Measurements from ENCODE around the gene BAG5. TPM values are rescaled to one million over a fixed set of nuclear protein-coding genes. Genes with fewer than 3 reads are reported as not detected.

BAG5 gene
- total and polyA plus RNA-seq, 2 donors (not counting 1 experiment from before 2014, with no cell fraction given), result 7.4 to 31.6 TPM

DNA sequence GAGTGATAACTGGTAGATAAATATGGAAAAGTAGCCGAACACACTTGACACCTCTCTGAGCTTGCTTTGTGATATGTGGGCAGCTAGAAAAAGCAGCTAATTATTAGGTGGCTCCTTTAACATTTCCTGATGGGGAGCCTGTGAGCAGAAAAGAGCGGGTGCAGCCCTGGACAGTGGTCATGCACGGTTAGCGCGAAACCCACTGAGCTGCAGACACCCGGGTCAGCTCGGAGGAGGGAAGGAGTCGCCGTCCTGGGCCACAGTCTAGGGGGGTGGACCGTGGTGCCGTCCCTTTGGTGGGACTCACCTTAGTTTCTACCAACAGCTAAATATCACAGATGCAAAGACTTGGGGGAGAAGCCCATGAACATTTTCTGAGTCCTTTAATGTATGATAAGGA is 7.0 kb upstream of the BAG5 start:
- peaks cover 56% of the 10 kb centered on the region for H4K20me1 ChIP-seq (ENCODE audit: control insufficient read depth, insufficient read depth, low read length, poor library complexity, severe bottlenecking)
- H2AFZ ChIP-seq (ENCODE audit: insufficient read depth, low read depth, low read length, poor library complexity, severe bottlenecking), result no peak overlapping the region
- 86% methylated on average over 8 of the region's 11 CpGs for WGBS (ENCODE audit: insufficient coverage)
- H3K4me1 Mint-ChIP-seq, result peaks cover 17% of the 10 kb centered on the region
- H3K27me3 Mint-ChIP-seq, result no peaks in the 10 kb centered on the region
- TF ChIP-seq, protein P1, sequence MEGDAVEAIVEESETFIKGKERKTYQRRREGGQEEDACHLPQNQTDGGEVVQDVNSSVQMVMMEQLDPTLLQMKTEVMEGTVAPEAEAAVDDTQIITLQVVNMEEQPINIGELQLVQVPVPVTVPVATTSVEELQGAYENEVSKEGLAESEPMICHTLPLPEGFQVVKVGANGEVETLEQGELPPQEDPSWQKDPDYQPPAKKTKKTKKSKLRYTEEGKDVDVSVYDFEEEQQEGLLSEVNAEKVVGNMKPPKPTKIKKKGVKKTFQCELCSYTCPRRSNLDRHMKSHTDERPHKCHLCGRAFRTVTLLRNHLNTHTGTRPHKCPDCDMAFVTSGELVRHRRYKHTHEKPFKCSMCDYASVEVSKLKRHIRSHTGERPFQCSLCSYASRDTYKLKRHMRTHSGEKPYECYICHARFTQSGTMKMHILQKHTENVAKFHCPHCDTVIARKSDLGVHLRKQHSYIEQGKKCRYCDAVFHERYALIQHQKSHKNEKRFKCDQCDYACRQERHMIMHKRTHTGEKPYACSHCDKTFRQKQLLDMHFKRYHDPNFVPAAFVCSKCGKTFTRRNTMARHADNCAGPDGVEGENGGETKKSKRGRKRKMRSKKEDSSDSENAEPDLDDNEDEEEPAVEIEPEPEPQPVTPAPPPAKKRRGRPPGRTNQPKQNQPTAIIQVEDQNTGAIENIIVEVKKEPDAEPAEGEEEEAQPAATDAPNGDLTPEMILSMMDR (IDR thresholded peaks at IDR 0.05), result no peak
- no peak for TF ChIP-seq EZH2 (IDR thresholded peaks at IDR 0.05; ENCODE audit: borderline replicate concordance, insufficient read depth, low read depth, low read length, poor library complexity, severe bottlenecking)
- peaks cover 4 to 26% of the 10 kb centered on the region in 2 experiments for H3K36me3 ChIP-seq (replicated peaks in 1 of 2; ENCODE audit: control extremely low read depth in 1 of 2, control insufficient read depth in 1 of 2, extremely low read depth in 1 of 2, insufficient read depth in 2 of 2, low read length in 1 of 2)
- H3K27ac ChIP-seq (ENCODE audit: low read length in 2 of 2), result no peak overlapping the region
- no peaks in the 10 kb centered on the region for H3K9me3 Mint-ChIP-seq (ENCODE audit: insufficient read depth)
- H3K9me3 ChIP-seq (ENCODE audit: control extremely low read depth in 1 of 3, control insufficient read depth in 2 of 3, insufficient read depth in 1 of 3, low read length in 2 of 3), result no peaks in the 10 kb centered on the region
- H3K27ac Mint-ChIP-seq, result no peak overlapping the region
- no peak overlapping the region for H3K4me3 ChIP-seq (ENCODE audit: control extremely low read depth in 1 of 5, extremely low read depth in 1 of 5, insufficient read depth in 1 of 5, low read depth in 2 of 5, low read length in 4 of 5)
- ChIA-PET CTCF (interaction anchor here (0.7 to 1.2 kb wide), 3 partner anchors 103 to 239 kb away, joined by 3 to 4 read pairs (median 4); no protein-coding TSS in a partner anchor), POLR2A (no interaction called here)
- DNase-seq, result no peak
- peaks cover 64% of the 10 kb centered on the region for H3K79me2 ChIP-seq (ENCODE audit: control insufficient read depth, insufficient read depth, low read length)
- no peak for ATAC-seq (ENCODE audit: low read depth)
- no peaks in the 10 kb centered on the region for H3K27me3 ChIP-seq (replicated peaks in 1 of 4; ENCODE audit: control extremely low read depth in 1 of 4, control insufficient read depth in 3 of 4, insufficient read depth in 4 of 4, low read length in 3 of 4)
- no peak overlapping the region for H3K4me2 ChIP-seq (replicated peaks; ENCODE audit: low read depth, low read length, poor library complexity, severe bottlenecking)
- H3K4me3 Mint-ChIP-seq, result no peak overlapping the region
- intact Hi-C loops (cut with micrococcal nuclease), result loop anchor here (10.0 kb wide), 1 partner anchor 235 kb away; the partner anchor contains the start of gene EIF5
- H3K4me1 ChIP-seq (ENCODE audit: control insufficient read depth in 2 of 2, insufficient read depth in 2 of 2, low read length in 2 of 2), result peaks cover 0 to 2% of the 10 kb centered on the region in 2 donors
- no peak overlapping the region for H3K9ac ChIP-seq (ENCODE audit: low read length)

- H3K9me3 ChIP-seq (ENCODE audit: control extremely low read depth in 1 of 3, control insufficient read depth in 2 of 3, insufficient read depth in 1 of 3, low read length in 2 of 3), result no peaks in the 10 kb centered on the region
- H3K27me3 Mint-ChIP-seq, result no peaks in the 10 kb centered on the region
- ATAC-seq (ENCODE audit: low read depth) (no peak), DNase-seq (no peak)
- WGBS (ENCODE audit: insufficient coverage), result 100% methylated on average over 5 of the region's 8 CpGs
- H3K27me3 ChIP-seq (replicated peaks in 1 of 4; ENCODE audit: control extremely low read depth in 1 of 4, control insufficient read depth in 3 of 4, insufficient read depth in 4 of 4, low read length in 3 of 4), result no peaks in the 10 kb centered on the region
- H3K4me3 Mint-ChIP-seq, result no peak overlapping the region
- ChIA-PET POLR2A (no interaction called here), CTCF (interaction anchor here (0.7 to 1.5 kb wide), 4 partner anchors 103 to 239 kb away, joined by 3 to 4 read pairs (median 4); no protein-coding TSS in a partner anchor)
- H3K4me1 Mint-ChIP-seq, result peaks cover 20% of the 10 kb centered on the region
- H3K36me3 ChIP-seq (replicated peaks in 1 of 2; ENCODE audit: control extremely low read depth in 1 of 2, control insufficient read depth in 1 of 2, extremely low read depth in 1 of 2, insufficient read depth in 2 of 2, low read length in 1 of 2), result peaks cover 2 to 21% of the 10 kb centered on the region in 2 experiments
- H3K9ac ChIP-seq (ENCODE audit: low read length), result no peak overlapping the region
- no peaks in the 10 kb centered on the region for H3K9me3 Mint-ChIP-seq (ENCODE audit: insufficient read depth)
- H3K4me3 ChIP-seq (ENCODE audit: control extremely low read depth in 1 of 5, extremely low read depth in 1 of 5, insufficient read depth in 1 of 5, low read depth in 2 of 5, low read length in 4 of 5), result no peak overlapping the region
- H3K4me2 ChIP-seq (replicated peaks; ENCODE audit: low read depth, low read length, poor library complexity, severe bottlenecking), result no peak overlapping the region
- H3K79me2 ChIP-seq (ENCODE audit: control insufficient read depth, insufficient read depth, low read length), result peaks cover 67% of the 10 kb centered on the region
- H3K27ac Mint-ChIP-seq, result no peak overlapping the region
- no peak overlapping the region for H2AFZ ChIP-seq (ENCODE audit: insufficient read depth, low read depth, low read length, poor library complexity, severe bottlenecking)
- H4K20me1 ChIP-seq (ENCODE audit: control insufficient read depth, insufficient read depth, low read length, poor library complexity, severe bottlenecking), result peaks cover 56% of the 10 kb centered on the region
- intact Hi-C loops (cut with micrococcal nuclease), result loop anchor here (10.0 kb wide), 1 partner anchor 234 kb away; the partner anchor contains the start of gene EIF5
- H3K4me1 ChIP-seq (ENCODE audit: control insufficient read depth in 2 of 2, insufficient read depth in 2 of 2, low read length in 2 of 2), result peaks cover 3 to 6% of the 10 kb centered on the region in 2 donors
- TF ChIP-seq, protein P1 (IDR thresholded peaks at IDR 0.05), result no peak
- no peak for TF ChIP-seq EZH2 (IDR thresholded peaks at IDR 0.05; ENCODE audit: borderline replicate concordance, insufficient read depth, low read depth, low read length, poor library complexity, severe bottlenecking)
- no peak overlapping the region for H3K27ac ChIP-seq (ENCODE audit: low read length in 2 of 2)
Observed at GRCh38 chr14:103568952-103569351, 6.5 kb upstream of the BAG5 start.

Data from B cell (primary cell).